ENCODE results near the gene ZKSCAN3. TPM values are rescaled to one million over a fixed set of nuclear protein-coding genes. Genes with fewer than 3 reads are reported as not detected.

ZKSCAN3 gene
- total RNA-seq, 1 experiment from 2014 or later: 11.2 TPM

GRCh38 chr6:28377879-28378278 is 28.1 kb downstream of the ZKSCAN3 start:
- TF ChIP-seq CEBPB (IDR thresholded peaks at IDR 0.05; ENCODE audit: low read depth) (no peak), RAD21 (IDR thresholded peaks at IDR 0.05; ENCODE audit: low read depth) (no peak), ZNF274 (IDR thresholded peaks at IDR 0.05; ENCODE audit: low read depth, low read length) (no peak), SIN3A (IDR thresholded peaks at IDR 0.05; ENCODE audit: low read depth) (no peak), ELF1 (IDR thresholded peaks at IDR 0.05; ENCODE audit: borderline replicate concordance, low read depth) (no peak), SP1 (IDR thresholded peaks at IDR 0.05; ENCODE audit: low read depth) (no peak), ZFX (IDR thresholded peaks at IDR 0.05) (no peak), TCF7L2 (IDR thresholded peaks at IDR 0.05; ENCODE audit: borderline replicate concordance, extremely low read depth, insufficient read depth, insufficient read length) (no peak), POLR2AphosphoS5 (IDR thresholded peaks at IDR 0.05; ENCODE audit: low read depth, low read length) (no peak), SRF (IDR thresholded peaks at IDR 0.05; ENCODE audit: low read depth) (no peak), POLR2A (IDR thresholded peaks at IDR 0.05; ENCODE audit: borderline replicate concordance, extremely low read depth, insufficient read depth, insufficient read length) (no peak), EZH2 (IDR thresholded peaks at IDR 0.05) (no peak), FOSL1 (IDR thresholded peaks at IDR 0.05; ENCODE audit: low read depth) (no peak), REST (IDR thresholded peaks at IDR 0.05; ENCODE audit: low read depth) (no peak)
- H3K9me2 ChIP-seq (ENCODE audit: insufficient read depth): no peaks in the 10 kb centered on the region
- ChIA-PET POLR2A (no interaction called here), RAD21 (ENCODE audit: low non-redundant PET in 1 of 2, low total read pairs in 2 of 2, uncharacterized antibody in 2 of 2, unreplicated experiment in 2 of 2) (no interaction called here), CTCF (no interaction called here)
- no peak overlapping the region for H2AFZ ChIP-seq (ENCODE audit: low read depth, low read length, poor library complexity, severe bottlenecking)
- H3K27ac ChIP-seq (ENCODE audit: low read depth, low read length): no peak overlapping the region
- H3K9me3 ChIP-seq (ENCODE audit: control insufficient read depth in 1 of 2, insufficient read depth in 1 of 2, low read depth in 1 of 2, low read length in 2 of 2): no peaks in the 10 kb centered on the region; a peak in 1 of 4 replicates
- H3K79me2 ChIP-seq (ENCODE audit: insufficient read depth, low read length): no peaks in the 10 kb centered on the region
- ATAC-seq: no peak
- no peak overlapping the region for H3K9ac ChIP-seq (ENCODE audit: low read length)
- no peak overlapping the region for H3K4me3 ChIP-seq (replicated peaks in 1 of 2; ENCODE audit: low read depth in 1 of 2, low read length in 2 of 2)
- H3K4me2 ChIP-seq (ENCODE audit: low read length): no peak overlapping the region
- no peak for DNase-seq (ENCODE audit: low read depth, low spot score)
- peaks cover 3 to 5% of the 10 kb centered on the region in 2 experiments; a peak in 3 of 4 replicates for H3K4me1 ChIP-seq (ENCODE audit: control insufficient read depth in 1 of 2, insufficient read depth in 2 of 2, low read length in 2 of 2)
- H4K20me1 ChIP-seq (ENCODE audit: insufficient read depth): no peaks in the 10 kb centered on the region
- intact Hi-C loops (cut with micrococcal nuclease): no loop called here
- no peaks in the 10 kb centered on the region for H3K36me3 ChIP-seq (ENCODE audit: control insufficient read depth in 1 of 2, insufficient read depth in 2 of 2, low read length in 2 of 2)
- no TSS peak for BruUV-seq (replicated peaks)
- H3K27me3 ChIP-seq (ENCODE audit: insufficient read depth, low read length): no peaks in the 10 kb centered on the region

Measured in HCT116 (cell line).